A673 (cell line): ENCODE measurements around the gene MISP3. TPM values are rescaled to one million over a fixed set of nuclear protein-coding genes. Genes with fewer than 3 reads are reported as not detected.

Experiments used
- BruUV-seq: library from RNA; stranded (reverse); fragments of 400-500 nt; replicated peaks from 2 replicates; lab custom pipeline; 2021; lab: Mats Ljungman, UMichigan
- CTCF ChIA-PET: fragments of 300-600 bp; sonication (Branson Sonifier 250); formaldehyde crosslinking; loops from one replicate; lab custom pipeline; 2022; ENCODE audit warnings: antibody characterized with exemption; lab: Charles Lee
- POLR2A ChIA-PET: fragments of 300-600 bp; sonication (Branson Sonifier 250); formaldehyde crosslinking; loops from one replicate; lab custom pipeline; 2022; ENCODE audit warnings: antibody characterized with exemption; ENCODE audit not compliant: low non-redundant PET; lab: Charles Lee
- DNase-seq: peaks from one replicate; pipeline ENCODE4 v3.0.0-alpha.2; 2015; ENCODE audit warnings: low spot score
- H3K27ac ChIP-seq: fragments of 200-600 bp; sonication (generic); 2 replicates; pipeline ENCODE4 v1.5.1; 2016; ENCODE audit warnings: mixed run types, low read depth, mild to moderate bottlenecking, mixed read lengths, antibody characterized with exemption, low read length; ENCODE audit not compliant: poor library complexity, severe bottlenecking
- H3K27me3 ChIP-seq: fragments of 200-600 bp; sonication (generic); replicated peaks from 2 replicates; pipeline ENCODE4 v1.6.1; 2017; ENCODE audit warnings: mixed run types, low read depth, mild to moderate bottlenecking, mixed read lengths, antibody characterized with exemption, low read length; ENCODE audit not compliant: insufficient read depth, poor library complexity
- H3K36me3 ChIP-seq: fragments of 200-600 bp; sonication (generic); 2 replicates; pipeline ENCODE4 v1.6.1; 2016; ENCODE audit warnings: mixed run types, mild to moderate bottlenecking, mixed read lengths, antibody characterized with exemption, low read length; ENCODE audit not compliant: insufficient read depth, poor library complexity, severe bottlenecking
- H3K4me1 ChIP-seq: fragments of 200-600 bp; sonication (generic); 2 replicates; pipeline ENCODE4 v1.6.1; 2017; ENCODE audit warnings: mixed run types, mild to moderate bottlenecking, mixed read lengths, antibody characterized with exemption, low read length; ENCODE audit not compliant: insufficient read depth, poor library complexity, severe bottlenecking
- H3K4me3 ChIP-seq: fragments of 200-600 bp; sonication (generic); 2 replicates; pipeline ENCODE4 v1.5.1; 2016; ENCODE audit warnings: low read depth, mixed run types, mild to moderate bottlenecking, mixed read lengths, low read length; ENCODE audit not compliant: poor library complexity, severe bottlenecking
- H3K9me3 ChIP-seq: fragments of 200-600 bp; sonication (generic); 2 replicates; pipeline ENCODE4 v1.6.1; 2016; ENCODE audit warnings: mixed run types, low read depth, mild to moderate bottlenecking, mixed read lengths, antibody characterized with exemption, low read length; ENCODE audit not compliant: poor library complexity, severe bottlenecking
- EZH2 ChIP-seq: fragments of 200-600 bp; sonication (generic); IDR thresholded peaks from 2 replicates; pipeline ENCODE4 v1.6.1; 2017; ENCODE audit warnings: borderline replicate concordance, low read depth, mild to moderate bottlenecking, mixed read lengths, antibody characterized with exemption, low read length; ENCODE audit not compliant: poor library complexity, severe bottlenecking
- intact Hi-C: fragments of 100-400 bp; cut with micrococcal nuclease; formaldehyde crosslinking; loops from one replicate; pipeline ENCODE4 v1.10.0; 2022; ENCODE audit not compliant: unreplicated experiment
- total RNA-seq: library from RNA; stranded (reverse); gene quantifications from 2 replicates; pipeline ENCODE4 v1.2.3, GENCODE V29; 2021
- TF ChIP-seq, protein P1 (sequence below): fragments of 300-800, 200-600 bp; sonication (generic); conservative IDR thresholded peaks from 2 replicates; pipeline ENCODE4 v1.5.1; 2017; ENCODE audit warnings: low read depth, mild to moderate bottlenecking, antibody characterized with exemption, low read length, moderate library complexity, mixed read lengths

MISP3 gene
- total RNA-seq, 1 experiment from 2014 or later, result 0.26 TPM

- BruUV-seq, result no TSS peak
- Histone ChIP-seq H3K27ac (no peak within 1 kb of the TSS), H3K27me3 (no peaks in the 10 kb centered on the region), H3K4me1 (no peaks in the 10 kb centered on the region), H3K36me3 (no peaks in the 10 kb centered on the region), H3K4me3 (no peak within 1 kb of the TSS), H3K9me3 (no peaks in the 10 kb centered on the region)
- DNase-seq, result no peak
- intact Hi-C loops, result no loop called here
- ChIA-PET POLR2A (no interaction called here), CTCF (no interaction called here)
- TF ChIP-seq EZH2, result no peak
- TF ChIP-seq, protein P1, sequence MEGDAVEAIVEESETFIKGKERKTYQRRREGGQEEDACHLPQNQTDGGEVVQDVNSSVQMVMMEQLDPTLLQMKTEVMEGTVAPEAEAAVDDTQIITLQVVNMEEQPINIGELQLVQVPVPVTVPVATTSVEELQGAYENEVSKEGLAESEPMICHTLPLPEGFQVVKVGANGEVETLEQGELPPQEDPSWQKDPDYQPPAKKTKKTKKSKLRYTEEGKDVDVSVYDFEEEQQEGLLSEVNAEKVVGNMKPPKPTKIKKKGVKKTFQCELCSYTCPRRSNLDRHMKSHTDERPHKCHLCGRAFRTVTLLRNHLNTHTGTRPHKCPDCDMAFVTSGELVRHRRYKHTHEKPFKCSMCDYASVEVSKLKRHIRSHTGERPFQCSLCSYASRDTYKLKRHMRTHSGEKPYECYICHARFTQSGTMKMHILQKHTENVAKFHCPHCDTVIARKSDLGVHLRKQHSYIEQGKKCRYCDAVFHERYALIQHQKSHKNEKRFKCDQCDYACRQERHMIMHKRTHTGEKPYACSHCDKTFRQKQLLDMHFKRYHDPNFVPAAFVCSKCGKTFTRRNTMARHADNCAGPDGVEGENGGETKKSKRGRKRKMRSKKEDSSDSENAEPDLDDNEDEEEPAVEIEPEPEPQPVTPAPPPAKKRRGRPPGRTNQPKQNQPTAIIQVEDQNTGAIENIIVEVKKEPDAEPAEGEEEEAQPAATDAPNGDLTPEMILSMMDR, result no peak
Measured at GRCh38 chr19:14027856-14028450, 44.6 kb upstream of the MISP3 start, which contains the start of gene RLN3. Gene RLN3 (plus strand): TSS chr19:14028148. CDS start chr19:14028205, 57 bp downstream.

GRCh38 chr19:14028901-14029300 lies 43.7 kb upstream of the MISP3 start:
- intact Hi-C loops, result no loop called here
- POLR2A ChIA-PET, result no interaction called here
- H3K4me1 ChIP-seq, result no peaks in the 10 kb centered on the region
- H3K27me3 ChIP-seq, result no peaks in the 10 kb centered on the region
- TF ChIP-seq EZH2, result no peak
- TF ChIP-seq, protein P1, result no peak
- H3K36me3 ChIP-seq, result no peaks in the 10 kb centered on the region
- no peak overlapping the region for H3K27ac ChIP-seq
- H3K4me3 ChIP-seq, result no peak overlapping the region
- H3K9me3 ChIP-seq, result no peaks in the 10 kb centered on the region
- BruUV-seq, result no TSS peak
- no peak for DNase-seq
- CTCF ChIA-PET, result no interaction called here

DNA sequence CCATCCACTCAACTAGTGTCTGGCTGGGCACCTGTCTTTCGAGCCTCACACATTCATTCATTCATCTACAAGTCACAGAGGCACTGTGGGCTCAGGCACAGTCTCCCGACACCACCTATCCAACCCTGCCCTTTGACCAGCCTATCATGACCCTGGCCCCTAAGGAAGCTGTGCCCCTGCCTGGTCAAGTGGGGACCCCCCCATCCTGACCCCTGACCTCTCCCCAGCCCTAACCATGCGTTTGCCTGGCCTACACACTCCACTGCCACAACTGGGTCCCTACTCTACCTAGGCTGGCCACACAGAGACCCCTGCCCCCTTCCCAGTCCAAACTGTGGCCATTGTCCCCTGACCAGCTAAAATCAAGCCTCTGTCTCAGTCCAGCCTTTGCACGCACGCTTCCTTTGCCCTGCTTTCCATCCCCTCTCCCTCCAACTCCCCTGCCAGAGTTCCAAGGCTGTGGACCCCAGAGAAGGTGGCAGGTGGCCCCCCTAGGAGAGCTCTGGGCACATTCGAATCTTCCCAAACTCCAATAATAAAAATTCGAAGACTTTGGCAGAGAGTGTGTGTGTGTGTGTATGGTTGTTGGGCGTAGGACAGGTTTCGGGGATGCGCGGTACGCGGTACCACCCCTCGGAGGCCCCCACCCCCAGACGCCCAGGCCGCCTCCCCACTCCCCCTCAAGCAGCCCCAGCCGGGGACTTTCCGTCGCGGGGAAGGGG lies 41.4 kb upstream of the MISP3 start:
- Histone ChIP-seq H3K4me1 (no peaks in the 10 kb centered on the region), H3K36me3 (no peaks in the 10 kb centered on the region), H3K9me3 (no peaks in the 10 kb centered on the region), H3K27ac (peak overlapping the region; percentile 77), H3K27me3 (no peaks in the 10 kb centered on the region), H3K4me3 (peak overlapping the region; percentile 82)
- BruUV-seq, result no TSS peak
- ChIA-PET POLR2A (no interaction called here), CTCF (interaction anchor here (0.6 to 1.0 kb wide), 6 partner anchors 9 to 41 kb away, joined by 3 to 5 read pairs (median 3); partner anchors contain the start of gene MISP3)
- intact Hi-C loops, result loop anchor here (5.0 kb wide), 1 partner anchor 149 kb away; no protein-coding TSS in a partner anchor
- TF ChIP-seq, protein P1, result no peak
- TF ChIP-seq EZH2, result no peak
- no peak for DNase-seq
